Measurements from ENCODE around the gene LITAF. TPM values are rescaled to one million over a fixed set of nuclear protein-coding genes. Genes with fewer than 3 reads are reported as not detected.
"Not testable (repeated sequence)": the region's sequence is repeated elsewhere in the genome, so short reads cannot be mapped to it uniquely, and the experiment has no call there.

Gene LITAF
- total RNA-seq, 1 donor from 2014 or later = 8.2 TPM

GRCh38 chr16:11581678-11582077 is 5.0 kb downstream of the LITAF start:
- DNase-seq (ENCODE audit: low spot score in 2 of 2) (no peak), FAIRE-seq (no peak)

DNA sequence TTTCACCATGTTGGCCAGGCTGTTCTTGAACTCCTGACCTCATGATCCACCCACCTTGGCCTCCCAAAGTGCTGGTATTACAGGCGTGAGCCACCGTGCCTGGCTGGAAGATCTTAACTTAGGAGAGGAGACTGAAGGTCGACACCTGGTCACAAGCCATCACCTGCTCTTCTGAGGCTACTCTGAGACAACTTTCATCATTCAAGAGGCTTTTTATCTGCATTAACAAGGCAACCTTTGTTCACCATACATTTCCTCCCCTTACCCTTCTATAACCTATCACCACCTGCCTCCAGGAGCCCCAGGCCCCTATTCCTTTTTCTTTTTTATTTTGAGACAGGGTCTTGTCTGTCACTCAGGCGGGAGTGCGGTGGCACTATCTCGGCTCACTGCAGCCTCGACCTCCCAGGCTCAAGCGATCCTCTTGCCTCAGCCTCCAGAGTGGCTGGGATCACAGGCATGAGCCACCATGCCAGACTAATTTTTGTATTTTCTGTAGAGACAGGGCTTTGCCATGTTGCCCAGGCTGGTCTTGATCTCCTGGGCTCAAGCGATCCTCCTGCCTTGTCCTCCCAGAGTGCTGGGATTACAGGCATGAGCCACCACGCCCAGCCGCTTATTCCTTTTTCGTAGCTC is 6.2 kb downstream of the LITAF start:
- FAIRE-seq = no peak
- no peak for DNase-seq (ENCODE audit: low spot score in 2 of 2)

- DNase-seq (ENCODE audit: low spot score in 2 of 2); FAIRE-seq: not testable (repeated sequence)
Measured at GRCh38 chr16:11577290-11577660, 9.4 kb downstream of the LITAF start.

DNA sequence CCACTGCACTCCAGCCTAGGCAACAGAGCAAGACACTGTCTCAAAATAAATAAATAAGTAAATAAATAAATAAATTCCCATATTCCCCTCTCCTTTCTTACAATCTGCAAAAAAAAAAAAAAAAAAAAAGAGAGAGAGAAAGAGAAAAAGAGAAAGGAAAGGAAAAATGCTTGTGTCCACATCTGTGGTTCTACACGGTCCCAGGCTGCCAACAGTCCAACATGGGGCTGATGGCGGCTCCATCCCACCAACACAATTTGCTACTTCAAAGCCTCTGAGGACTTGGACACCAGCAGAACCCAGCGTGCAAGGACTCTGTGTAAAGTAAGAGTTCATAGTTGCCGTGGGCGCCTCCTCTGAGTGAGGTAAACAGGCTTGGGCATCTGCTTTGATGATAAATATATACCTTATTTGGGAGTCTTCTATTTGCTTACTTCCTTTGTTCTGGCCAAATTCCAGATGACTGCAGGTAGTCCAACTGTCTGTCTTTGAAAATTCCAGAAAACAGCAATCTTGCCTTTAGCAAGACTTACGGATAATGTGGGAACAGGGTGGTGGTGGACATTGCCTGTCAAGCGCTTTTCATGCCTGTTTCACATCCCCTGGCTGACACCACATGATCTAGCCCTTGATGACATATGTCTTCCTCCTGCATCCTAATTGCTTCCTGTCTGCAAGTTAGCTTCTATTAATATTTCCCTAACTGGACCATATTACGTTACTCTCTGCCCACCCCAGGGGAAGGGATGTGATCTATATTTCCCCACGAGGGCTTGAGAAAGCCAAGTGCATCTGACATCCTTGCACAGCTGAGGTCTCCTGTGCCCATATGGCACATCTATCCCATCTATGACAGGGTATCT is 10.1 kb downstream of the LITAF start:
- no peak for DNase-seq (ENCODE audit: low spot score in 2 of 2)
- no peak for FAIRE-seq

GRCh38 chr16:11575223-11575589 is 11.5 kb downstream of the LITAF start:
- DNase-seq (ENCODE audit: low spot score in 2 of 2) (no peak), FAIRE-seq (no peak)

GRCh38 chr16:11572301-11572995 is 14.3 kb downstream of the LITAF start:
- FAIRE-seq = no peak
- no peak for DNase-seq (ENCODE audit: low spot score in 2 of 2)

- FAIRE-seq (no peak), DNase-seq (ENCODE audit: low spot score in 2 of 2) (no peak)
Measured at GRCh38 chr16:11571549-11571948, 15.2 kb downstream of the LITAF start.

GRCh38 chr16:11570806-11571205 is 15.9 kb downstream of the LITAF start:
- FAIRE-seq (no peak), DNase-seq (ENCODE audit: low spot score in 2 of 2) (no peak)

DNA sequence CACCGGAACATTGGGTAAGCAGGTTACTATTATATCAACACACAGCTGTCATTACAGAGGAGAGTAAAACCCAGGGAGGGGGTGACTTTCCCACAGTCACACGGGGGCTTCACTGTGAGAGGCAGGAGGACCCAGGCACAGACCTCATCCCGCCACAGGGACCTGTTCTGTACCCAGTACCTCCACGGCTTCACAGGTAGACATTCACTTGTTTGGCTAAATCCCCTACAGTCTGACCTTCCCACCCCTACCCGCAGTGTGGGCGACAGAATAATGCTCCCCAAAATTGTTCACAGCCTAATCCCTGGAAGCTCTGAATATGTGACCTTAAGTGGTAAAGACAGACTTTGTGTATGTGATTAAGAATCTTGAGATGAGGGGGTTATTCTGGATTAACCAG is 16.5 kb downstream of the LITAF start:
- DNase-seq (ENCODE audit: low spot score in 2 of 2) = no peak
- FAIRE-seq = no peak

GRCh38 chr16:11566398-11566797 is 20.3 kb downstream of the LITAF start:
- no peak for FAIRE-seq
- DNase-seq (ENCODE audit: low spot score in 2 of 2) = no peak

- FAIRE-seq (no peak), DNase-seq (ENCODE audit: low spot score in 2 of 2) (no peak)
Measured at GRCh38 chr16:11565665-11566064, 21.1 kb downstream of the LITAF start.

DNA sequence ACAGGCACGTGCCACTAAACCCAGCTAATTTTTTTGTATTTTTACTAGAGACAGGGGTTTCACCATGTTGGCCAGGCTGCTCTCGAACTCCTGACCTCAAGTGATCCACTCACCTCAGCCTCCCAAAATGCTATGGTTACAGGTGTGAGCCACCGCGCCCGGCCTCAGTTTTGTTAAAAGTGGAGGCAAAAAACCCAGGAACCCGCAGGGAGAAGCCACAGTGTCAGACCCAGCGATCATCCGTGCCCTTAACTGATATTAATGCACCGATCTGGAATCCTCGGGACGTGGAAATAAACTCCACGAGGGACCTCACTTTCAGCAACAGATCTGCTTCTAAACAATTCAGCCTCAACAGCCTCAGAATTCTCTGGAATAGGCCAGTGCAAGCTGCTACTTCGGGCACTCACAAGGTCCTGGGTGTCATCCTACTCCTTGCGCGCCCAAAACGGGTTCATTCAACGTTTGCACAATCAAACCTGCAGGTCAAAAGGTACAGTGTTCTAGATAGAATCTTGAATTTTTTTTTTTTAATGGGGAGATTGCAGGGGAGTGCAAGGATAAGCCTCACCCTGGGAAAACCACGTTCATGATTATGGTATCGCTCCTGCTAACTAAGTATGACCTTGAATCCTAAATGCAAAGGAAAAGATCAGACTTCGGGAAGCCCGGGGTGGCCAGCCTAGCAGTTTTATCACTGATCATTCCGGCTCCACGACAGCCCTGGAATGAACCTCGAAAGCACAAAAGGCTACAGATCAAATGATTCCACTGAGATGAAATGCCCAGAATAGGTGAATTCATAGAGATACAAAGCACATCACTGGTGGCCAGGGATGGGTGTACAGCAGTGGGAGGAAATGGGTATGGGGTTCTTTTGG is 22.4 kb downstream of the LITAF start:
- DNase-seq (ENCODE audit: low spot score in 2 of 2) (no peak), FAIRE-seq (no peak)

- FAIRE-seq (no peak), DNase-seq (ENCODE audit: low spot score in 2 of 2) (no peak)
Measured at GRCh38 chr16:11563493-11564040, 23.2 kb downstream of the LITAF start.

- FAIRE-seq = no peak
- DNase-seq (ENCODE audit: low spot score in 2 of 2) = no peak
Measured at GRCh38 chr16:11562941-11563340, 23.8 kb downstream of the LITAF start.

GRCh38 chr16:11562411-11562810 is 24.3 kb downstream of the LITAF start:
- DNase-seq (ENCODE audit: low spot score in 2 of 2) (no peak), FAIRE-seq (no peak)

- DNase-seq (ENCODE audit: low spot score in 2 of 2) (no peak), FAIRE-seq (no peak)
Measured at GRCh38 chr16:11561856-11562255, 24.9 kb downstream of the LITAF start.

DNA sequence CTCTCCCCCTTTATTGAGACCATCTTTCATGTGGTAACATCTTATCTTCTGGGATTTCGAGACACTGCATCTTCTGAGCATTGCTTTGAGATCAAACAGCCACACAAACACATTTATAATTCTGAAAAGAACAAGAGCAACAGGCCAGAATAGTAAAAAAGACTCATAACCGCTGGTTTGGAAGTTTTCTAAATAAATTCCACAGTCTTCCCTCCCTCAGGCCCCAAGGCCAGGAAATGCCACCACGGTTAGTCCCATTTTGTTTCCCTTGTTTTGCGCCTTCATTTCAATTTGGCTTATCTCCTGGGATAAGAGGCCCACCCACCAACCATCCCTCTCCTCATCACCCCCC is 25.3 kb downstream of the LITAF start:
- DNase-seq (ENCODE audit: low spot score in 2 of 2) (no peak), FAIRE-seq (no peak)

DNA sequence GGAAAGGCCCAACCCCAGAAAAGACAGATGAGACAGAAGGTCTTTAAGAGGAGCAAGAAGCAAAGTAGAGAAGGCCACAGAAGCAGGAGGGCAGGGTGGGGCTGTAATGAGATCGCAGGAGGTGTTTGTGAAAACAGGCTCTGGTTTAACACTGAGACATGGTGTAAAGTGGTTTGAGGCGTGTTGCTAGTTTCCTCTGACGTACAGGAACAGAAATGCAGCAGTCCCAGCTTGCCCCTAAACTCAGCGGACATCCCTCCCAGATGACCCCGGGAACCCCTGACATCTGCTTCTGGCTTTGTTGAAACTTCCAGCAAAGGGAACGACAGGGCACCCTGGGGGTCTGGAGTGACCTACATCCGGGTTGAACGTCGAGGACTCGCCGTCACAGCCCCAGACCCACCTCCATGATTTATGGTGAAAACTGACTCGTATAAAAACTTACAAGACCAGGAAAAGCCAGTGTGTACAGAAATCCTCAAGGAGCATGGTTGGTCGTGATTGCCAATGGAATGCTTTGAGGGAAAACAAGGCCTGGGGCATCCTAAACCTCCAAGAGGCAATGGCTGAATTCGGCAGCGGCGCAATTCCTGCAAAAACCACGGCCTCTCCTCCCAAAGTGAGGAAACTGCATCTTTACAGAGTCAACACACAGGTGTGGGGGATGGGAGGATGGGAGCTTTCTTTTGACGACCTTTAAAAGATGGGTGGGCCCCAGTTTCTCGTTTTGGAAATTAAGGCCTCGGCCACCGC is 25.8 kb downstream of the LITAF start:
- no peak for DNase-seq (ENCODE audit: low spot score in 2 of 2)
- no peak for FAIRE-seq

GRCh38 chr16:11558308-11558823 is 28.4 kb downstream of the LITAF start:
- not testable (repeated sequence) for FAIRE-seq; DNase-seq (ENCODE audit: low spot score in 2 of 2)

Measured in frontal cortex (tissue), 4 donors.